ENCODE results near the gene INSYN1.
"Not testable (repeated sequence)": the region's sequence is repeated elsewhere in the genome, so short reads cannot be mapped to it uniquely, and the experiment has no call there.

DNA sequence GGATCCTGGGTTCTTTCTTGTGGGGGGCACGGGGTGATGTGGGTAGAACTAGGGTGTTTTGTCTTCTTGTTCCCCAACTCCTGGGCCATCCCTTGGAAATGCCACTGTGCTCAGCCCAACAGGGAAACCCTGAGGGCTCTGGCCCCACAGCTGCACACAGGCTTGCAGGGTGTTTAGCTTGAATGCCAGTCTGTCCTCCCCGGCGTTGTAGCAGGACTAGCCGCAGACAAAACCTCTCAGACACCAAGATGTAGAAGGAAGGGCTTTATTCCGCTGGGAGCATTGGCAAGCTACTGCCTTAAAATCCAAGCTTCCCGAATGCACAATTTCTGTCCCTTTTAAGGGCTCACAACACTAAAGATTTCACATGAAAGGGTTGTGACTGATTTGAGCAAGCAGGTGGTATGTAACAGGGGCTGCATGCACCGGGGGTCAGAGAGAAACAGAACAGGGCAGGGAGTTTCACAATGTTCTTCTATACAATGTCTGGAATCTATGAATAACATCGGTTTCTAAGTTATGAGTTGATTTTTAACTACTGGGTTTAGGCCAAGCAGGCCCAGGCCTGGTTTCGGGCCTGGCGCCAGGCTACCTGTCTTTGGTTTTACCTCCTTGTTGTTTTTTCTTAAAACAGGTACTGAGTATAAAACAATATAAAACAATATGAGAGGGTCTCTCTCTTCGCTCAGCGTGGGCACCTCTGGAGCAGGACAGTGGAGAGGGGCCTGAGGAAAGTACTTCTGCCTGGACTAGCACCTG lies 32.3 kb upstream of the INSYN1 start:
- TF ChIP-seq, protein P1, sequence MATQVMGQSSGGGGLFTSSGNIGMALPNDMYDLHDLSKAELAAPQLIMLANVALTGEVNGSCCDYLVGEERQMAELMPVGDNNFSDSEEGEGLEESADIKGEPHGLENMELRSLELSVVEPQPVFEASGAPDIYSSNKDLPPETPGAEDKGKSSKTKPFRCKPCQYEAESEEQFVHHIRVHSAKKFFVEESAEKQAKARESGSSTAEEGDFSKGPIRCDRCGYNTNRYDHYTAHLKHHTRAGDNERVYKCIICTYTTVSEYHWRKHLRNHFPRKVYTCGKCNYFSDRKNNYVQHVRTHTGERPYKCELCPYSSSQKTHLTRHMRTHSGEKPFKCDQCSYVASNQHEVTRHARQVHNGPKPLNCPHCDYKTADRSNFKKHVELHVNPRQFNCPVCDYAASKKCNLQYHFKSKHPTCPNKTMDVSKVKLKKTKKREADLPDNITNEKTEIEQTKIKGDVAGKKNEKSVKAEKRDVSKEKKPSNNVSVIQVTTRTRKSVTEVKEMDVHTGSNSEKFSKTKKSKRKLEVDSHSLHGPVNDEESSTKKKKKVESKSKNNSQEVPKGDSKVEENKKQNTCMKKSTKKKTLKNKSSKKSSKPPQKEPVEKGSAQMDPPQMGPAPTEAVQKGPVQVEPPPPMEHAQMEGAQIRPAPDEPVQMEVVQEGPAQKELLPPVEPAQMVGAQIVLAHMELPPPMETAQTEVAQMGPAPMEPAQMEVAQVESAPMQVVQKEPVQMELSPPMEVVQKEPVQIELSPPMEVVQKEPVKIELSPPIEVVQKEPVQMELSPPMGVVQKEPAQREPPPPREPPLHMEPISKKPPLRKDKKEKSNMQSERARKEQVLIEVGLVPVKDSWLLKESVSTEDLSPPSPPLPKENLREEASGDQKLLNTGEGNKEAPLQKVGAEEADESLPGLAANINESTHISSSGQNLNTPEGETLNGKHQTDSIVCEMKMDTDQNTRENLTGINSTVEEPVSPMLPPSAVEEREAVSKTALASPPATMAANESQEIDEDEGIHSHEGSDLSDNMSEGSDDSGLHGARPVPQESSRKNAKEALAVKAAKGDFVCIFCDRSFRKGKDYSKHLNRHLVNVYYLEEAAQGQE (IDR thresholded peaks at IDR 0.05; ENCODE audit: borderline replicate concordance), result not testable (repeated sequence)
- TF ChIP-seq POLR2AphosphoS5 (IDR thresholded peaks at IDR 0.05); EZH2 (IDR thresholded peaks at IDR 0.05; ENCODE audit: borderline replicate concordance, insufficient read depth, low read length, poor library complexity, severe bottlenecking); EP300 (conservative IDR thresholded peaks at IDR 0.05; ENCODE audit: poor library complexity, severe bottlenecking): not testable (repeated sequence)

Measured in neural cell (in vitro differentiated cells).